ENCODE data around the gene ATF3.
A peak's percentile ranks its signal among the peaks of the same experiment; 100 is the strongest.
"Not testable (repeated sequence)": the region's sequence is repeated elsewhere in the genome, so short reads cannot be mapped to it uniquely, and the experiment has no call there.

The ATF3 gene

DNA sequence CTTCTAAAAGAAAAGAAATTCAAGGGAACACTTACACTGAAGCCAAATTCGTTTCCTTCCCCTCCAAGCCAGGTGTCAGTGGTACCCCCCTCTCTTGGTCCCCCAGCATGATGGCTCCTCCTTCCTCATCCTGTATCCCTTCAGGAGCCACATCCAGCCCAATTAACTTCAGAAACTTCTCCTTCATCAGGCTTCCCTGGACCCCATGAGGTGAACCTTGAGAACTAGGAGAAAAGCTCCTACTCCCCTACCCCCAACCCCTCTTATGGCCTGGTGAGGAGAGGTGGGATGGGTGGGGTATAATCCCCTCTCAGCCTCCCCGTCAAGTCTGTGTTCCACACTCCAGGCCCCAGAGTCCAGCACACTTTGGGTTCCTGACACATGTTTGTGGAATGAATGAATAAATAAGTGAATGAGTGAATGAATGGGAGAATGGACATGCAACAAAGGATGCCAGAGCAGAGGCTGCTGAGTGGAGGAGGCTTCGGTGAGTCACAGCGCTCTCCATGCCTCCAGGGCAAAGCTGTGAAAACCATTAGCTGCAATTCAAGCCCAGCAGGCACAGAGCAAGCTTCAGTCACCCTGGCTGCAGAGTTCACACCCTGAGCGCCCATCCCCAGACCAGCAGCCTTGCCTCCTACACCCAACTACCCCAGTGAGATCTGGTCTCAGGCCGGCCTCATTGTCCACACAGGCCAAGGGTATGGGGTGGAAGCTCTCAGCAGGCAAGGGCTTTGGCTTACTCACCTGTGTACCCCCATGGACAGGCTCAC, 47.3 kb downstream of the ATF3 start:
- no peak for DNase-seq

DNA sequence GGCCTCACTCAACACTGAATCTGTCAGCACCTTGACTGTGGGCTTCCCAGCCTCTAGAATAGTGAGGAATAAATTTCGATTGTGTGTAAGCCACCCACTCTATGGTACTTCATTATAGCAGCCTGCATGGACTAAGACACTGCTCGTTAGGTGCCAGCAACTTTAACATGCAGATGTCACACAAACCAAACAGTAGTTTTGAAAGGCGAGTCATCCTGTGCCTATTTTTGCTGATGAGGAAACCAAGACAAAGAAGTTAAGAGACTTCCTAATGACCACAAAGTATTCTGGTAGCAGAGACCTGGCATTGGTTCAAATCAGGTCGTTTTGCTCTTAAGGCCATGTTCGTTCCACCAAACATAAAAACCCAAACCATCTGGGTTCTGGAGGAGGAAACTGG, 48.2 kb downstream of the ATF3 start:
- DNase-seq = no peak

DNA sequence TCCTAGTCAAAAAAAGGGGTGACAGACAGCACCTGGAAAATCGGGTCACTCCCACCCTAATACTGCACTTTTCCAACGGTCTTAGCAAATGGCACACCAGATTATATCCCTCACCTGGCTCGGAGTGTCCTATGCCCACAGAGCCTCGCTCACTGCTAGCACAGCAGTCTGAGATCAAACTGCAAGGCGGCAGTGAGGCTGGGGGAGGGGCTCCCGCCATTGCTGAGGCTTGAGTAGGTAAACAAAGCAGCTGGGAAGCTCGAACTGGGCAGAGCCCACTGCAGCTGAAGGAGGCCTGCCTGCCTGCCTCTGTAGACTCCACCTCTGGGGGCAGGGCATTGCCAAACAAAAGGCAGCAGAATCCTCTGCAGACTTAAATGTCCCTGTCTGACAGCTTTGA, 49.7 kb downstream of the ATF3 start:
- not testable (repeated sequence) for DNase-seq

DNA sequence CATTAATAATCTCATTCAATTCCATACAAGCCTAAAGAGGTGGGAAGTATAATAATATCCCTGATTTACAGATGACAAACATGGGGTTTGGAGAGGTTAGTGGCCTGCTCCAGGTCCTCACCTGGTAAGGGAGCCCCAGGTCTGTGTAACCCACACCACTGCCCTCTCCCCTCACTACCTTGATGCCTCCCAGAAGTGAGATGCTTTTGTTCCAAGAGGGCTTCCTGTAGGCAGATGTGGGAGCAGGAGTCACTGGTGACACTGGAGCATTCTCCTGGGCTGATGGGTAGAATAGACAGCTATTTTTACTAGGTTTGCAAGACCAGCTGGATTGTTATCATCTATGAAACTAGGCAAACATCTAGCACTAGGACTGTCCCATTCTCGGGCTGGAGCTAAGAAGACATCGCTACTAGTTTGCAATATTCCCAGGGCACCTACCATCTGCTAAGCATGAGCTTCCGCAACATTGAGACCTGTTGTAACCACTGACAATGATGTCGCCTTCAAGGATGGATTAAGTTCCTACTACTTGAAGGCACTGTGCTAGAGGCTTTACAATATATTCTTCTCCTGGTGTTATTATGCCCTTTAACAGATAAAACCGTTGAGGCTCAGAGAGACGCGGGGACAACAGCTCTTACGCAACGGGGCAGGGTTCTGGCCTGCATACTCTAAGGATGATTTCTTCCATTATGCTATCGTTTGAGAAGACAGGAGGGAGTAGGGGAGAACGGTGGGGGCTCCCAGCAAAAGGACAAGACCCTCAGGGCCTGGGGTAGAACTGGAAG, 56.0 kb downstream of the ATF3 start:
- no peak for DNase-seq

DNA sequence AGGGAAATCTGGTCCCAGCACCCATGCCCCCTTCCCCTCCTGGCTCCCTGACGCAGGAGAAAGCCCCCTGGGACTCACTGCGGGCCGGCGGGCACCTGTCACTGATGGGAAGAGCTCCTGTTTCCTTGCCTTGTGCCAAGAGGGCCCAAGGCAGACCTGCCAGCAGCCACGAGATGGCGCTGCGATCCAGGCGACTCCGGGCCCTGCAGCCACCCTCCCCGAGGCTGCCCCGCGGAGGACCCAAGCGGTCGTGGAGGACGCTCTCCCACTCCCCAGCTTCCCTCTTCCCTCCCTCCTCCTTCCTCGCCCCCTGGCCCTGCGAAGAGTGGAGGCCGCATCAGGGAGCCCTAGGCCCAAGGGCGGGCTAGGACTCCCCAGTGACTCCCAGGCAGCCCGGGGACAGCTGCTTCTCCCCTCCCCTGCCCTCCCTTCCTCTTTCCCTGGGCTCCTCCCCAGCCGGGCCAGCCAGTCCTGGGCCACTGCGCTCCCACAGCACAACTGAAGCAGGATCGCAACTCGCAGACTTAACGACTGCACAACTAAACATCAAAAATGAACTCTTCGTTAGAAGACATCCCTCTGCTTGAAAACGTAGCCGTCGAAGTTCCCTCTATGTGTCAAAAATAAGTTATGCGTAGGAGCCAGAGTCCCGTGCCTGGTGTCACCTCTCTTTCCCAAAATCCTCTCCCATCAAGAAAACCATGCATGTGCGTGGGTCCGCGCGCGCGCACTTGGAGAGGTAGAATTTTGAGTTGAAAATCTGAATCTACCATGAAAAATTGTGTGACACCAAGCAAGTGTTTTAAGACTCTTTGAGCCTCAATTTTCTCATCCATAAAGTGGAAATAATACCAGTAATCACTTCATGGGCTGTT, 56.9 kb downstream of the ATF3 start:
- DNase-seq = peak; percentile 53

DNA sequence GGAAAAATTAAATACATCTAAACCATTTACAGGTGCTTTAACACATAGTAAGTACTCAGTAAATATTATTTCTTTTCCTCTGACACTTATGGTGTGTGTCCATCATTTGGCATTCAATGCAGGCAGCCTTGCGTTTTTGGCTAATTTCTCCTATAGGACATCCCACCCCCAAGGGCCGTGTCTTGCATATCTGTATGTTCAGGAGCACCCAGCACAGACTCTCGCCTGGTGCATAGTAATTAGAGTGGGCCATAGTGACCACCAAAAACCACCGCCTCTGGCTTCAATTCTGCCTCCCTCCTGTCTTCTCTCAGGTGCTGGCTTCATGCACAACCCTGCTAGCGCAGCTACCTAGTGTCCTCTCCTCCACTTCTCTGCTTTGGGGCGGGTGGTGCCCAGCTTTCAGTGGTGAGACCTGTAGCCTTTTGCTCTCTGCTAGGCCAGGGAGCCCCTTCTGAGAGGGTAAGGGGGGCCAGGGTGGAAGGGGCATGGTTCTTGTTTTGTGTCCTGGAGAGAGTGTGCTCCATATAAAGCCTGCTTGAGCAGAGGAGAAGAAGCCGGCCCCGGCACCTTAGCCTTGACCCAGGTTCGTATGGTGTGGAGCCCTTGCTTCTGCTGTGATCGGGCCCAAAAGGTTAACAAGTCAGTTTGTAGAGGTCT, 57.7 kb downstream of the ATF3 start:
- DNase-seq = no peak

DNA sequence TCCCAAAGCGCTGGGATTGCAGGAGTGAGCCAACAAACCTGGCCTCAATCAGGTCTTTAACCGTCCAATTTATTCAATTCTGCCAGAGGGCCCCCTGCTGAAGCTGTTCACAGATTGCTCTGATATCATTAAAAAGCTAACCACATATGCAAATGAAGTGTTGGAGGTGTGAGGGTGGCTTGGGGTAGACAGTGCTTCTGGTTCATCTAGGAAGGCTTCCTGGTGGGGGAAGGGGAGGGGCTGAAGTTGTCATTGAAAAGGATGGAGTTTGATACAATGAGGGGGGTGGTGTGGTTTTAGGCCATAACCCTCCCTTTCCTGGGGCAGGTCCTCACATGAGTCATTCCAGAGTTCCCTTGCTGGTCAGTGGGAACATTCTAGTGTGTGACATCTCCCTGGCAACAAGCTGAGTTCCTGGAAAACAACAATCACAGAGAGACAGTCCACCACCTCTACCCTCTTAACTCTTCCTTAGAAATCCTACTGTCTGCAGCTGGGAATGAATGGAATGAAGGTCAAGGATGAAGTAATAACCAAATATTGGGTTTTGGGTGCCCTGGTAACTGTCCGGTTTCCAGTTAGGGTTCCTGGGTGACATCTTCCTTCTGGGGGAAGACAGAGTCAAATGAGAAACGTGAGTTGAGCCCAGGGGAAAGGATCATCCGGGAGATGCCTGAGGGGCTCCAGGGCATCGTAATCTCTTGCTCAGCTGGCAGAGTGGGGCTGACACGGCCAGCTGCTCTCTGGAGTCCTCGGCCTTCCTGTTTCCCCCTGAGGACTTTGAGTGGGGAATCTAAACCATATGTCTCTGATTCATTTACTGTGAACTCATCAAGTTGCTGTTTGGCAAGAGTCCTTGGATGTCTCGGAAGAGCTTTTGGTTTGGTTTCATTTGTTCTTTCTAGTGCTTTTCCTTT, 58.9 kb downstream of the ATF3 start:
- DNase-seq = peak; percentile 69

DNA sequence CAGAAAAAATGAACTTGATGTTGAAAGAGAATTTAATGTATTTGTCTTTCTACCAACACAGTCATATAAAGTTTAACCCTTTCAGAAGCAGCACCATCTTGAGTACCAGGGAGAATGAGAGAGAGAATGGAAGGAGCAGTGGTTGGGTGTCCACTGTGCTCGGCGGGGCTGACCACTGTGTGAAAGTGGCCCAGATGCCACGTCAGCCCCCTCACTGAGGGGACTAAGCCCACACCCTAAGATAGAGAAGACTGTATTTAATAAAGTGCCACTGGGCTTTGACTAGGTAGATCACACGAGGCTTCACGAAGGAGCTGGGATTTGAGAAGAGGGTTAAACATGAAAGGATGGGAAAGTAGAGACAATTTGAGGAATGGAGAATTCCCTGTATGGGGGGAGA, 59.9 kb downstream of the ATF3 start:
- DNase-seq = no peak

DNA sequence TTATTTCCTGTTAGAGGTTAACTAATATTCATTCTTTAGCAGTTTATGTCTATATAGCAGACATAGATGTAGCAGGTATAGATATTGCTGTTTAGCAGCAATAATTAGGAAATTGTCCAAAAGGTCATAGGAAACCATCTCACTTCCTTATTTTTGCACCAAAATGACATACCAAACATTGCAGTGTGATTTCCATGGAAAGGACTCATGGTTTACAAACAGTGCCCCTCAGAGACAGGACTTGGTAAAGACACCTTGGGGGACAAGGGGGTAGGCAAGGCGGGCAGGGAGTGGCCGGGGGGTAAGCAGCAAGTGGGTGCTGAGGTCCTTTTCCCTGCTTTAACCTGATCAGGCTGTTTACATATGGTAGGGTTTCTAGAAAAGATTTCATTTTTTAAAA, 60.5 kb downstream of the ATF3 start:
- no peak for DNase-seq

DNA sequence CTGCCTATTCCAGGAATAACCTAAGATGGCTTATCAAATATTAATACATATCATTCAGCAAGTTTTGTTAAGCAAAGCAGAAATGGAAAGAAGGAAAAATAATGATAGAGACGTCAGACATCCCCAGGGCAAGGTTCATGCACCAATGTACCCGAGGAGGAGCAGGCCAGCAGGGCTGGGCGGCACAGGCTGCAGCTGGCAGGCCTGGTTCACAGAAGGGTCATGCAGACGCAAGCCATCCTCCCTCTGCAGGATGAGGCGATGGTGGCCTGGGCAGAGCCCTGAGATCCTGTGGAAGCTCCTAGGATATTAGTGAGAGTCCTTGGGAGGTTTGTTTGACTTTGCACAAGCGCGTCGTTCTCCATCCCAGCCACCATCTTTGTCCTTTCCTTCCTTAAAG, 61.0 kb downstream of the ATF3 start:
- DNase-seq = no peak

DNA sequence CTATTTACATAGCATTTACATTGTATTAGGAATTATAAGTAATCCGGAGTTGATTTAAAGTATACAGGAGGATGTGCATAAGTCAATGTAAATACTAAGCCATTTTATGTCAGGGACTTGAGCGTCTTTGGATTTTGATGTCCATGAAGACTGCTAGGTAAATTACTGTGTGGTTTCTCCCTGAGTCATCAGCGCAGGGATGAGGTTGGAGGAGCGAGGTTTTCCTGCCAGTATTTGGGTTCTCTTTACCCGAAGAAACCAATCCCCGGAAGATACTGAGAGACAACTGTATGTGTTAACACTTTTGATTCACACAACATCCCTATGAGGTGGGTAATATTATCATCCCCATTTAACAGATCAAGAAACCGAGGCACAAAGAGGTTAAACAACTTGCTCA, 61.7 kb downstream of the ATF3 start:
- no peak for DNase-seq
